Measurements from ENCODE around the gene GRAP2.

GRAP2 gene

GRCh38 chr22:40015358-40015976, 114.6 kb downstream of the GRAP2 start:
- Mint-ChIP-seq H3K36me3 (no peaks in the 10 kb centered on the region), H3K27ac (no peak overlapping the region), H3K4me3 (no peak overlapping the region), H3K27me3 (peaks cover 19 to 24% of the 10 kb centered on the region in 2 donors), H3K4me1 (no peaks in the 10 kb centered on the region), H3K9me3 (no peaks in the 10 kb centered on the region)
- ATAC-seq (replicated peaks) (no peak), DNase-seq (no peak)

DNA sequence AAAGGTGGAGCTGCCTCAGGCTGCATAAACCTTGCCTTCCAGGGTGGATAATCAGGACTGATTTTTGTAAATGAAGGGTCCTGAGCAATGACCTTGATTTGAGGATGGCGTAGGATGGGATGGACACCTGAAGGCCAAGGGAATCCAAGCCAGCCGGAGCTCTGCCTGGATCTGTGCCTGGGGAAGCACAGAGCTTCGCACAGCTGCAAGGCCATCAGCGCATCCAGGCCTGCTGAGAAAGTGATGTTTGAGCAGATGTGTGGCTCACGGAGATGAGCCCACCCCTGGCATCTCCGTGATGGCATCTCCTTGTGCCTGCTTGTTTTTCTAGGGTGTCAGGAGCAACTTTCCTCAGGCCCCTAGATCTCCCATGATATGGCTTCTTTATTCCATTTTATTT, 117.2 kb downstream of the GRAP2 start:
- H3K27ac Mint-ChIP-seq: no peak overlapping the region
- H3K27me3 Mint-ChIP-seq: peaks cover 6 to 8% of the 10 kb centered on the region in 2 donors
- H3K4me1 Mint-ChIP-seq: peaks cover 0 to 2% of the 10 kb centered on the region in 2 donors
- no peaks in the 10 kb centered on the region for H3K36me3 Mint-ChIP-seq
- DNase-seq: no peak
- no peak overlapping the region for H3K4me3 Mint-ChIP-seq
- no peaks in the 10 kb centered on the region for H3K9me3 Mint-ChIP-seq
- ATAC-seq (replicated peaks): no peak

GRCh38 chr22:40019100-40019499, 118.2 kb downstream of the GRAP2 start:
- H3K4me1 Mint-ChIP-seq: peaks cover 2 to 3% of the 10 kb centered on the region in 2 donors
- peaks cover 4 to 11% of the 10 kb centered on the region in 2 donors for H3K27me3 Mint-ChIP-seq
- peak overlapping the region; percentile 14 for H3K27ac Mint-ChIP-seq
- ATAC-seq (replicated peaks): no peak
- no peaks in the 10 kb centered on the region for H3K36me3 Mint-ChIP-seq
- no peak for DNase-seq
- no peaks in the 10 kb centered on the region for H3K9me3 Mint-ChIP-seq
- H3K4me3 Mint-ChIP-seq: no peak overlapping the region

- no peaks in the 10 kb centered on the region for H3K9me3 Mint-ChIP-seq
- H3K36me3 Mint-ChIP-seq: no peaks in the 10 kb centered on the region
- no peak overlapping the region for H3K4me3 Mint-ChIP-seq
- no peak overlapping the region for H3K27ac Mint-ChIP-seq
- peaks cover 6 to 11% of the 10 kb centered on the region in 2 donors for H3K4me1 Mint-ChIP-seq
- no peak for ATAC-seq (replicated peaks)
- peaks cover 0 to 11% of the 10 kb centered on the region in 2 donors for H3K27me3 Mint-ChIP-seq
- DNase-seq: no peak
Observed at GRCh38 chr22:40020956-40021355, 120.1 kb downstream of the GRAP2 start.

GRCh38 chr22:40021401-40022000, 120.6 kb downstream of the GRAP2 start:
- no peak for ATAC-seq (replicated peaks)
- H3K4me1 Mint-ChIP-seq: peaks cover 6 to 11% of the 10 kb centered on the region in 2 donors

DNA sequence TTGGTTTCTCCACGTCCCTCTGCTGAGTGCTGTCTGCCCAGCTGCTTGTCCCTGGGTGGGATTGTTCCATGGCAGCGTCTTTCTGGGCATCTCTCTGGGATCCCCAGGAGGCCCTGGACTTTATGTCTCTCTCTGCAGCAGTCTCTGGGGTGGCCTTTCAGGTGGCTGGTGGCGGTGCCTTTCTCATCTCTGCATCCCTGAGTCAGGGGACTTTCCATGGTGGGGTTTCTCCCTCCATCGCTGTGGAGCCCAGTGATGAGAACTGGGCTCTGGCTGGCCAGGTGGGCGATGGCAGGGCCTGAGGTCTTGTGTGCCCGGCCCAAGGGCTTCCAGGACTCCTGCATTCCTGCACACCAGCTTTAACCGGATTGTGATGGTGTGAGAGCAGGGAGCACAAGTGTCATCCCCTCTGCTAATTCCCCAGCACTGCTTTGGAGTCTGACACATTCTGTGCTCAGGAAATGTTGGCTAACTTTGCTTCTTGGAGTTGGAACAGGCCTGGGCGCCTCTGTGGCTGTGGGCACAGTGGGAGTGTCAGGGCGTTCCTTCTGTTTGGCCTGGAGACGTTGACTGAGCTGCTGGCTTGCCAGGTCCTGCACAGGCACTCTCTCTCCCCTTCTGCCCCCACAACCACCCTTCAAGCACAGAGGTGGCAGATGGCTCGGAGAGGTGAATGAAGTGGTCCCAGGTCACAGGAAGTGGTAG, 121.8 kb downstream of the GRAP2 start:
- Mint-ChIP-seq H3K27ac (no peak overlapping the region), H3K4me3 (no peak overlapping the region), H3K36me3 (no peaks in the 10 kb centered on the region), H3K9me3 (no peaks in the 10 kb centered on the region), H3K4me1 (peaks cover 6 to 11% of the 10 kb centered on the region in 2 donors), H3K27me3 (peaks cover 0 to 11% of the 10 kb centered on the region in 2 donors)
- DNase-seq (no peak), ATAC-seq (replicated peaks) (no peak)

More at GRCh38 chr22:40021401-40022000, 120.6 kb downstream of the GRAP2 start:
- DNase-seq: no peak
- Mint-ChIP-seq H3K27me3 (peaks cover 0 to 11% of the 10 kb centered on the region in 2 donors), H3K4me3 (no peak overlapping the region), H3K36me3 (no peaks in the 10 kb centered on the region), H3K27ac (no peak overlapping the region), H3K9me3 (no peaks in the 10 kb centered on the region)
